ENCODE measurements around the gene ZNF888. TPM values are rescaled to one million over a fixed set of nuclear protein-coding genes. Genes with fewer than 3 reads are reported as not detected.
"Not testable (repeated sequence)": the region's sequence is repeated elsewhere in the genome, so short reads cannot be mapped to it uniquely, and the experiment has no call there.

The ZNF888 gene
- polyA plus RNA-seq, 1 donor = 14.8 TPM

DNA sequence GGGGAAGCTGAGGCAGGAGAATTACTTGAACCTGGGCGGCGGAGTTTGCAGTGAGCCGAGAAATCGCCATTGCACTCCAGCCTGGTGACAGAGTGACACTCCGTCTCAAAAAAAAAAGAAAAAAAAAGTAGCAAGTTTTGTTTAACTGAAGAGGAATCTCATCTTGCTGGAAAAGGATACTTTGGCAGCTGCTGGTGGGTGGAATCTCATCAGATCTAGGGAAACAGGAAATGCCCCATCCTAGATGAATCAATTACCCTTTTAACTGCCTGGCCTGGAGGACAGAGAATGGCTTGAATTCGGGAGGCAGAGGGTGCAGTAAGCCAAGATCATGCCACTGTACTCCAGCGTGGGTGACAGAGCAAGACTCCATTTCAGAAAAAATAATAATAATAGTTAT is 34.2 kb downstream of the ZNF888 start:
- DNase-seq = no peak

GRCh38 chr19:52880895-52881389 is 42.3 kb downstream of the ZNF888 start:
- DNase-seq = no peak

- not testable (repeated sequence) for DNase-seq
Observed at GRCh38 chr19:52872996-52873395, 50.2 kb downstream of the ZNF888 start.

DNA sequence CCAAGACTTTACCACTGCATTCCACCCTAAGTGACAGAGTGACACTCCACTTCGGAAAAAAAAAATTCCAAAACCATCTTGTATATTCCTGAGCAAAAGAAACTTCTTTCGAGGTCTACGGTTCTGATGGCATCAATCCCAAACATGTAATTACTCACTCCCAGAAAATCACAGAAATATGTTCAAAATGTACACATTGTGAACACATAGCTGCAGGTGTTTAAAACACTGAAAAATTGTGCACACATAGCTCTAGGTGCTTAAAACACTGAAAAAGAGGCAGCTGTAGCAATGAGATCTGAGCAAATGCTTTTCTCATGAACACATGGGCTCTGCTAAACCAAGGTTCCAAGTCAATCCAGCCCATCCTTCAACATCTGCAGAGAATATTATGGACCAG is 51.8 kb downstream of the ZNF888 start:
- no peak for DNase-seq

DNA sequence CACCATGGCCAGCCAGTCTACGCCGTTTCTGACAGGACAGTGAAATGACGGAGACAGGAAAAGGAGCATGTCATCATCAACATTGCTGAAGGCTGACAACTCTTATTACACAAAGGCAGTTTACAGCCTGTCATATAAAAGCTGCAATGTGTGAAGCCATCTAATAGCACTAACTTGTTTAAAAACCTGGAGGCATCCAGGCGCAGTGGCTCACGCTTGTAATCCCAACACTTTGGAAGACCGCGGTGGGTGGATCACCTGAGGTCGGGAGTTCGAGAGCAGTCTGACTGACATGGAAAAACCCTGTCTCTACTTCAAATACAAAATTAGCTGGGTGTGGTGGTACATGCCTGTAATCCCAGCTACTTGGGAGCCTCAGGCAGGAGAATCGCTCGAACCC is 55.2 kb downstream of the ZNF888 start:
- DNase-seq = not testable (repeated sequence)

GRCh38 chr19:52857378-52858191 is 65.6 kb downstream of the ZNF888 start, which contains the start of gene ZNF468:
Gene ZNF468, minus strand, starts transcription at chr19:52857619. Its CDS starts 3,347 bp downstream, at chr19:52854272.
- DNase-seq = peak; percentile 32

DNA sequence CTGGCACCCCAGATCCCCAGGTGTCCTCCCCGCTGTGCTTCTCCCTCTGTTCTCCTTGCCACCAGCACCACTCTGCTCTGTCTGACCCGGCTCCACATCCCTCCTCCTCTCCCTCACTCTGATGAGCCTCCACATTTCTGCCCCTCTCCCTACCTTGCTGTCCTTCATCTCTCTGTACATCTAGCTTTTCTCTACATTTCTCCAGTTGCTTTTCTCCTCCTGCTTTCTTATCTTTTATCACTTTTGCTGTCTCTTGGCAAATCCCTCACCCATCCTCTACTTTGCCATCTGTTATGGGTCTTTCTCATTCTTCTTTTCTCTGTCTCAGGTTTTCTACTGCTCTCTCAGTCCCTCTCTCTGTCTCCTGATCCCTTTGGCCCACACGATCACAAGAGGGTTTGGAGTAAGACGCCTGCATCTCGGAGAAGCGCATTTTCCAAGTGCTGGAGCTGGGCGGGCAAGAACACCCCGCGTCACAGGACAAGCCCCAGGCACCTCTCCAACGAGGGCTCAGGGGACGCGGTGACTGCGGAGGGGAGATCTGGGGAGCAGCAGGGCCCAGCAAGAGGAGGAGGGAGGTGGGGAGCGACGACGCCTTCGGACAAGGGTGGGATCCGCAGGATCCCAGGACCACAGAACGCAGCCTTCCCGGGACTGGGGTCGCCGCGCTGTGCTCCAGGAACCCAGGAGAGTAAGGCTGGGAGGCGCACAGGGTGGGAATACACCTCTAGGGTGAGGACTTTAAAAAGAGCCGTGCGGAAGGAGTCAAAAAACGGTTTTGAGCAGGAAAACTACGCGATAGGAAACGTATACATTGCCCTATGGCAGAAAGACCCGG is 66.5 kb downstream of the ZNF888 start:
- DNase-seq = not testable (repeated sequence)

Other genes starting within 250 kb of the ZNF888 start
- gene ZNF611, start 188.4 kb downstream of the ZNF888 start, polyA plus RNA-seq (ENCODE audit: insufficient read length) = 28.7 TPM
- gene ZNF600, start 136.6 kb downstream of the ZNF888 start, polyA plus RNA-seq (ENCODE audit: insufficient read length) = 9.2 TPM
- 21.1 TPM for gene ZNF28, start 101.8 kb downstream of the ZNF888 start, polyA plus RNA-seq (ENCODE audit: insufficient read length)
- 57.9 TPM for gene ZNF468, start 65.8 kb downstream of the ZNF888 start, polyA plus RNA-seq (ENCODE audit: insufficient read length)
- gene ZNF320, start 25.8 kb downstream of the ZNF888 start, polyA plus RNA-seq (ENCODE audit: insufficient read length) = 56.9 TPM
- gene ZNF816, start 39.5 kb upstream of the ZNF888 start, polyA plus RNA-seq (ENCODE audit: insufficient read length) = 18.3 TPM
- gene ERVV-1, start 90.5 kb upstream of the ZNF888 start, polyA plus RNA-seq (ENCODE audit: insufficient read length) = 0.38 TPM
- gene ERVV-2, start 121.3 kb upstream of the ZNF888 start, polyA plus RNA-seq (ENCODE audit: insufficient read length) = 0.33 TPM
- gene ZNF160, start 180.0 kb upstream of the ZNF888 start, polyA plus RNA-seq (ENCODE audit: insufficient read length) = 85.2 TPM
- gene ZNF415, start 209.5 kb upstream of the ZNF888 start, polyA plus RNA-seq (ENCODE audit: insufficient read length) = 27.3 TPM
- gene ZNF347, start 235.6 kb upstream of the ZNF888 start, polyA plus RNA-seq (ENCODE audit: insufficient read length) = 17.3 TPM